NCI-H2171 treated with DMSO at 0.1 percent for 48 hours (cell line): ENCODE results near the gene VWC2.

ENCODE experiments used
- DNase-seq: peaks from one replicate; lab custom pipeline; 2025; lab: John Stamatoyannopoulos, UW

VWC2 gene

GRCh38 chr7:49937608-49938007, 164.2 kb downstream of the VWC2 start:
- DNase-seq, result no peak
